Measurements from ENCODE around the gene COL9A1.

GRCh38 chr6:70231311-70231710 lies 71.6 kb downstream of the COL9A1 start:
- no peak for TF ChIP-seq CTCF (IDR thresholded peaks at IDR 0.05)
- TF ChIP-seq POLR2A (IDR thresholded peaks at IDR 0.05), result no peak
- no peak for TF ChIP-seq POLR2AphosphoS5 (IDR thresholded peaks at IDR 0.05)

Measured in prostate gland (tissue), 2 donors.